ENCODE measurements around the gene PSMC3. TPM values are rescaled to one million over a fixed set of nuclear protein-coding genes. Genes with fewer than 3 reads are reported as not detected.

PSMC3 gene
- total RNA-seq, 1 donor from 2014 or later, result 196 TPM

GRCh38 chr11:47376525-47377371 is 49.5 kb downstream of the PSMC3 start:
- DNase-seq (ENCODE audit: low read depth, low spot score), result no peak

GRCh38 chr11:47376107-47376524 is 50.1 kb downstream of the PSMC3 start:
- DNase-seq (ENCODE audit: low read depth, low spot score), result no peak

- DNase-seq (ENCODE audit: low read depth, low spot score), result no peak
Measured at GRCh38 chr11:47375546-47376085, 50.6 kb downstream of the PSMC3 start.

GRCh38 chr11:47375020-47375419 is 51.2 kb downstream of the PSMC3 start:
- DNase-seq (ENCODE audit: low read depth, low spot score), result no peak

- no peak for DNase-seq (ENCODE audit: low read depth, low spot score)
Measured at GRCh38 chr11:47374720-47375019, 51.6 kb downstream of the PSMC3 start.

GRCh38 chr11:47373876-47374719 is 52.1 kb downstream of the PSMC3 start:
- DNase-seq (ENCODE audit: low read depth, low spot score), result peak; percentile 32

- no peak for DNase-seq (ENCODE audit: low read depth, low spot score)
Measured at GRCh38 chr11:47372422-47372821, 53.8 kb downstream of the PSMC3 start.

- DNase-seq (ENCODE audit: low read depth, low spot score), result no peak
Measured at GRCh38 chr11:47369676-47370075, 56.6 kb downstream of the PSMC3 start.

Other genes with a start within 250 kb of the PSMC3 start
- 81.7 and 89.5 TPM in 2 replicates for gene ARFGAP2, start 249.6 kb downstream of the PSMC3 start, total RNA-seq
- 13.3 and 14.3 TPM in 2 replicates for gene PACSIN3, start 240.0 kb downstream of the PSMC3 start, total RNA-seq
- 62.7 and 72.3 TPM in 2 replicates for gene DDB2, start 211.5 kb downstream of the PSMC3 start, total RNA-seq
- gene ACP2, start 177.6 kb downstream of the PSMC3 start, total RNA-seq, result 16.9 and 24.3 TPM in 2 replicates
- gene NR1H3, start 168.4 kb downstream of the PSMC3 start, total RNA-seq, result 5.5 and 6.0 TPM in 2 replicates
- 12.5 and 17.2 TPM in 2 replicates for gene MADD, start 156.3 kb downstream of the PSMC3 start, total RNA-seq
- gene MYBPC3, start 73.7 kb downstream of the PSMC3 start, total RNA-seq, result not detected in 2 replicates
- not detected in 2 replicates for gene SPI1, start 47.9 kb downstream of the PSMC3 start, total RNA-seq
- 60.8 and 77.0 TPM in 2 replicates for gene SLC39A13, start 17.8 kb downstream of the PSMC3 start, total RNA-seq
- 0.14 and 0.26 TPM in 2 replicates for gene RAPSN, start 22.7 kb upstream of the PSMC3 start, total RNA-seq
- gene CELF1, start 126.7 kb upstream of the PSMC3 start, total RNA-seq, result 75.9 and 127 TPM in 2 replicates
- 81.9 and 104 TPM in 2 replicates for gene PTPMT1, start 139.2 kb upstream of the PSMC3 start, total RNA-seq
- gene KBTBD4, start 152.5 kb upstream of the PSMC3 start, total RNA-seq, result 27.4 and 29.5 TPM in 2 replicates
- 83.4 and 92.4 TPM in 2 replicates for gene NDUFS3, start 152.6 kb upstream of the PSMC3 start, total RNA-seq
- 0.07 TPM in 1 of 2 replicates, not detected in the other for gene FAM180B, start 160.2 kb upstream of the PSMC3 start, total RNA-seq
- gene C1QTNF4, start 168.0 kb upstream of the PSMC3 start, total RNA-seq, result 0.11 and 0.13 TPM in 2 replicates
- gene MTCH2, start 216.1 kb upstream of the PSMC3 start, total RNA-seq, result 88.3 and 121 TPM in 2 replicates